PC-3 (cell line): ENCODE measurements around the gene IFNA8. TPM values are rescaled to one million over a fixed set of nuclear protein-coding genes. Genes with fewer than 3 reads are reported as not detected.

Experiments used
- ATAC-seq: fragments of 200-7000 bp; cut with Tn5 transposase; 2 replicates; pipeline ENCODE4 v1.9.1; 2020; ENCODE audit warnings: mild to moderate bottlenecking, moderate library complexity
- BruUV-seq: library from RNA; stranded (reverse); fragments of 400-500 nt; replicated peaks from 2 replicates; lab custom pipeline; 2021; lab: Mats Ljungman, UMichigan
- CTCF ChIA-PET: fragments of 300-600 bp; sonication (Branson Sonifier 250); formaldehyde crosslinking; loops from one replicate; lab custom pipeline; 2022; ENCODE audit warnings: antibody characterized with exemption; lab: Charles Lee
- POLR2A ChIA-PET: fragments of 300-600 bp; sonication (Branson Sonifier 250); formaldehyde crosslinking; loops from one replicate; lab custom pipeline; 2022; ENCODE audit warnings: antibody characterized with exemption; ENCODE audit not compliant: unreplicated experiment; lab: Charles Lee
- DNase-seq: peaks from one replicate; pipeline ENCODE4 v3.0.0-alpha.2; 2015
- H2AFZ ChIP-seq: fragments of 300-600 bp; sonication (generic); 2 replicates; pipeline ENCODE4 v1.6.0; 2016; ENCODE audit warnings: antibody characterized with exemption, low read length
- H3F3A ChIP-seq: fragments of 300-600 bp; sonication (generic); one replicate; pipeline ENCODE4 v1.6.0; 2017; ENCODE audit warnings: antibody characterized with exemption, low read length, control low read depth, mild to moderate bottlenecking; ENCODE audit not compliant: unreplicated experiment
- H3K27ac ChIP-seq: fragments of 300-600 bp; sonication (generic); 2 replicates; pipeline ENCODE4 v1.5.1; 2016; ENCODE audit warnings: mild to moderate bottlenecking, low read length
- H3K27me3 ChIP-seq: fragments of 300-600 bp; sonication (generic); 2 replicates; pipeline ENCODE4 v1.6.1; 2016; ENCODE audit warnings: low read length, mixed read lengths
- H3K36me3 ChIP-seq: fragments of 300-600 bp; sonication (generic); 2 replicates; pipeline ENCODE4 v1.6.1; 2016; ENCODE audit warnings: low read depth, mixed run types, low read length, mixed read lengths
- H3K4me1 ChIP-seq: fragments of 300-600 bp; sonication (generic); 2 replicates; pipeline ENCODE4 v1.5.1; 2016; ENCODE audit warnings: low read length; ENCODE audit not compliant: insufficient read depth
- H3K4me2 ChIP-seq: fragments of 300-600 bp; sonication (generic); 2 replicates; pipeline ENCODE4 v1.6.0; 2016; ENCODE audit warnings: low read length
- H3K4me3 ChIP-seq: fragments of 300-600 bp; sonication (generic); 2 replicates; pipeline ENCODE4 v1.5.1; 2016; ENCODE audit warnings: mild to moderate bottlenecking, low read length, mixed read lengths
- H3K79me2 ChIP-seq: fragments of 300-600 bp; sonication (generic); 2 replicates; pipeline ENCODE4 v1.6.1; 2017; ENCODE audit warnings: low read length, mixed read lengths
- H3K9ac ChIP-seq: fragments of 300-600 bp; sonication (generic); 2 replicates; pipeline ENCODE4 v1.6.0; 2016; ENCODE audit warnings: mild to moderate bottlenecking, low read length
- H3K9me2 ChIP-seq: fragments of 300-600 bp; sonication (generic); replicated peaks from 2 replicates; pipeline ENCODE4 v1.6.1; 2016; ENCODE audit warnings: mixed run types, low read length, mixed read lengths
- H3K9me3 ChIP-seq: fragments of 300-600 bp; sonication (generic); 2 replicates; pipeline ENCODE4 v1.6.1; 2016; ENCODE audit warnings: low read length, mixed read lengths
- H4K20me1 ChIP-seq: fragments of 300-600 bp; sonication (generic); 2 replicates; pipeline ENCODE4 v1.6.1; 2016; ENCODE audit warnings: low read length, mixed read lengths
- CTCF ChIP-seq: fragments of 300-600 bp; sonication (generic); conservative IDR thresholded peaks from 2 replicates; pipeline ENCODE4 v1.5.1; 2017; ENCODE audit warnings: antibody characterized with exemption, low read depth, mild to moderate bottlenecking, low read length
- EZH2 ChIP-seq: fragments of 300-600 bp; sonication (generic); IDR thresholded peaks from one replicate; pipeline ENCODE4 v1.6.1; 2017; ENCODE audit warnings: antibody characterized with exemption, mild to moderate bottlenecking, low read length; ENCODE audit not compliant: unreplicated experiment
- EZH2phosphoT487 ChIP-seq: fragments of 300-600 bp; sonication (generic); IDR thresholded peaks from 2 replicates; pipeline ENCODE4 v1.6.1; 2018; ENCODE audit warnings: mild to moderate bottlenecking, antibody characterized with exemption, low read length, borderline replicate concordance
- intact Hi-C: fragments of 100-400 bp; cut with micrococcal nuclease; formaldehyde crosslinking; loops from 2 replicates; pipeline ENCODE4 v1.9.0; 2023
- total RNA-seq: library from RNA; depleted of rRNA; stranded (reverse); fragments of >200 nt; gene quantifications from 2 replicates; pipeline ENCODE4 v1.2.3, GENCODE V29; 2014

Gene IFNA8
- total RNA-seq, 1 experiment from 2014 or later: not detected

GRCh38 chr9:21412107-21412506, 3.2 kb downstream of the IFNA8 start:
- Histone ChIP-seq H3K27ac (no peak overlapping the region), H3K4me1 (peaks cover 13% of the 10 kb centered on the region), H3K9ac (no peak overlapping the region), H3K4me3 (no peak overlapping the region), H3K79me2 (no peaks in the 10 kb centered on the region), H4K20me1 (no peaks in the 10 kb centered on the region), H3K4me2 (no peak overlapping the region), H3K9me2 (no peaks in the 10 kb centered on the region), H3F3A (no peaks in the 10 kb centered on the region), H2AFZ (no peak overlapping the region), H3K9me3 (no peaks in the 10 kb centered on the region), H3K27me3 (0 out of 2 replicates have a peak, but pooled peaks cover 4% of the 10 kb centered on the region), H3K36me3 (no peaks in the 10 kb centered on the region)
- DNase-seq (no peak), ATAC-seq (no peak)
- intact Hi-C loops: no loop called here
- no TSS peak for BruUV-seq
- POLR2A ChIA-PET: no interaction called here
- no peak for TF ChIP-seq EZH2
- TF ChIP-seq CTCF: no peak
- TF ChIP-seq EZH2phosphoT487: no peak
- CTCF ChIA-PET: no interaction called here

- Histone ChIP-seq H3K9ac (no peak overlapping the region), H3K79me2 (no peaks in the 10 kb centered on the region), H2AFZ (no peak overlapping the region), H3F3A (no peaks in the 10 kb centered on the region), H3K27ac (no peak overlapping the region), H3K9me2 (no peaks in the 10 kb centered on the region), H3K4me1 (peaks cover 13% of the 10 kb centered on the region), H3K4me2 (no peak overlapping the region), H3K4me3 (no peak overlapping the region), H3K9me3 (no peaks in the 10 kb centered on the region), H3K36me3 (no peaks in the 10 kb centered on the region), H4K20me1 (no peaks in the 10 kb centered on the region), H3K27me3 (0 out of 2 replicates have a peak, but pooled peaks cover 4% of the 10 kb centered on the region)
- DNase-seq (no peak), ATAC-seq (no peak)
- ChIA-PET POLR2A (no interaction called here), CTCF (no interaction called here)
- TF ChIP-seq EZH2 (no peak), EZH2phosphoT487 (no peak), CTCF (no peak)
- intact Hi-C loops: no loop called here
- no TSS peak for BruUV-seq
These were observed 4.2 kb downstream of the IFNA8 start for GRCh38 chr9:21413151-21413550.

GRCh38 chr9:21413624-21414023, 4.7 kb downstream of the IFNA8 start:
- Histone ChIP-seq H3K27ac (no peak overlapping the region), H2AFZ (no peak overlapping the region), H3K36me3 (no peaks in the 10 kb centered on the region), H3K9me3 (no peaks in the 10 kb centered on the region), H3K4me3 (no peak overlapping the region), H3F3A (no peaks in the 10 kb centered on the region), H3K4me2 (no peak overlapping the region), H3K9ac (no peak overlapping the region), H3K27me3 (0 out of 2 replicates have a peak, but pooled peaks cover 4% of the 10 kb centered on the region), H3K9me2 (no peaks in the 10 kb centered on the region), H3K79me2 (no peaks in the 10 kb centered on the region), H4K20me1 (no peaks in the 10 kb centered on the region), H3K4me1 (peaks cover 13% of the 10 kb centered on the region)
- ATAC-seq (no peak), DNase-seq (no peak)
- no TSS peak for BruUV-seq
- ChIA-PET POLR2A (no interaction called here), CTCF (no interaction called here)
- intact Hi-C loops: no loop called here
- TF ChIP-seq EZH2 (no peak), EZH2phosphoT487 (no peak), CTCF (0 out of 2 replicates have a peak, but pooled peaks have one; percentile 12)
